SW480 (cell line): ENCODE data around the gene RRAS2.
"Not testable (repeated sequence)": the region's sequence is repeated elsewhere in the genome, so short reads cannot be mapped to it uniquely, and the experiment has no call there.

Source experiments
- DNase-seq: peaks from one replicate; pipeline ENCODE4 v3.0.0-alpha.2; 2016; ENCODE audit warnings: low spot score

Gene RRAS2

DNA sequence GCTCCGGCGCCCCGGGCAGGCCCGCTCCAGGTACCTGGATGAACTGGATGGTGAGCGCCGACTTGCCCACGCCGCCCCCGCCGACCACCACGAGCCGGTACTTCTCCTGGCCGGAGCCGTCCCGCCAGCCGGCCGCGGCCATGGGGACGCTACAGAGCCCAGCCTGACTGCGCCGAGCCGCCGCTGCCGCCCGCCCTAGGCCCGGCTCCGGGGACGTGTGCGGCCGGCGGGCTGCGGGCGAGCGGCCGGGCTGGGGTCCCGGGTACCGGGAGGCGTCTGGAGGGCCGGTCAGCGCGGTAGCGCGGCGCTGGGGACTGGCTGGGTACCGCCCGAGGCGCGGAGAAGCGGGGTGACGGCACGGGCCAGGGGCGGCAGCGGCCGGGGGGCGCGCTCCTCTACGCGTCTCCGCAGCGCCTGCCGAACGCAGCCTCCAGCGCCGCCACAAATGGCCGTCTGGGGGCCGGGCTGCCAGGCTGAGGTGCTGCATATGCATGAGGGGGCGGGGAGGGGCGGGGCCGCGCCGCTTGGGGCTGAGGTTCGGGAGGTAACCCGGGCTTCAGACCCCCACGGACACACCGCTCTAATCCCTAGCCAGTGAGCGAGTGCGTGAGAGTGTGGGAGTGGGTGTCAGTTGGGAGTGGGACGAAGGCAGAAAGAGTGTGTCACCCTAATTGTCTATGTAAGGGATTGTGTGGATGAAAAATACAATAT is at the start of gene RRAS2:
Gene RRAS2 (minus strand): TSS at position 455 of the 711 bp plus-strand sequence. CDS start 313 bp downstream, at position 142.
- peak; percentile 75 for DNase-seq

DNA sequence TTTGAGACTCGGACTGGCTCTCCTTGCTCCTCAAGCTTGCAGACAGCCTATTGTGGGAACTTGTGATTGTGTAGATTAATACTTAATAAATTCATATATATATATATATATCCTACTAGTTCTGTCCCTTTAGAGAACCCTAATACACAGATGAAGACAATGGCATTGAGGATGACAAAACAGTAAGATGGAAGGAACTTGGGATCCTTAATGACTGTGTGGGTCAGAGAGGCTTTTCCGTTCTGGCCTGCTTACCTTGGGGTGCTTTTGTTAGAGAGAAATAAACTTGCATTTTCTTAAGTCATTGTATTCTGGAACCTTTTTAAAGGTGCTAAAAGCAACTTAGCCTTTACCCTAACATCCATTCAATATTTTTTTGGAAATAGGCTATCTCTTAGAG is 49.6 kb upstream of the RRAS2 start:
- DNase-seq: no peak

GRCh38 chr11:14406116-14406515 is 47.1 kb upstream of the RRAS2 start:
- DNase-seq: not testable (repeated sequence)

DNA sequence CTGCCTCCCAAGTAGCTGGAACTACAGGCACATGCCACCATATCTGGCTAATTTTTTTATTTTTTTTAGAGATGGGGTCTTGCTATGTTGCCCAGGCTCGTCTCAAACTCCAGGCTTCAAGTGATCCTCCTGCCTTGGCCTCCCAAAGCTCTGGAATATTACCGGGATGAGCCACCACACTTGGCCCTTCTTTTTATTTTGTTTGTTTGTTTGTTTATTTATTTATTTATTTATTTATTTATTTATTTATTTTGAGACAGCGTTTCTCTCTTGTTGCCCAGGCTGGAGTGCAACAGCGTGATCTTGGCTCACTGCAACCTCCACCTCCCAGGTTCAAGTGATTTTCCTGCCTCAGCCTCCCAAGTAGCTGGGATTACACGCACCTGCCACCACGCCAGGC is 44.5 kb upstream of the RRAS2 start:
- DNase-seq: not testable (repeated sequence)

- DNase-seq: no peak
These were observed 40.1 kb upstream of the RRAS2 start for GRCh38 chr11:14399087-14399486.

GRCh38 chr11:14396273-14396672 is 37.3 kb upstream of the RRAS2 start:
- no peak for DNase-seq

GRCh38 chr11:14393889-14394288 is 34.9 kb upstream of the RRAS2 start:
- no peak for DNase-seq

DNA sequence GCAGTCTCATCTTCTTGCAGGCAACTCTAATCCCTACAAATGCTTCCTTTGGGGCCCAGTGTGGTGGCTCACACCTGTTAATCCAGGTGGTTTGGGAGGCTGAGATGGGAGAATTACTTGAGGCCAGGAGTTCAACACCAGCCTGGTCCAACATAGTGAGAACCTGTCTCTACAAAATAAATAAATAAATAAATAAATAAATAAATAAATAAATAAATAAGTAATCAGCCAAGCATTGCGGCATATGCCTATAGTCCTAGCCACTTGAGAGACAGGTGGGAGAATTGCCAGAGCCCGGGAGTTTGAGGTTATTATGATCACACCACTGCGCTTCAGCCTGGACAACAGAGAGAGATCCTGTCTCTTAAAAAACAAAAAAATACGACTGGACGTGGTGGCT is 34.1 kb upstream of the RRAS2 start:
- no peak for DNase-seq

DNA sequence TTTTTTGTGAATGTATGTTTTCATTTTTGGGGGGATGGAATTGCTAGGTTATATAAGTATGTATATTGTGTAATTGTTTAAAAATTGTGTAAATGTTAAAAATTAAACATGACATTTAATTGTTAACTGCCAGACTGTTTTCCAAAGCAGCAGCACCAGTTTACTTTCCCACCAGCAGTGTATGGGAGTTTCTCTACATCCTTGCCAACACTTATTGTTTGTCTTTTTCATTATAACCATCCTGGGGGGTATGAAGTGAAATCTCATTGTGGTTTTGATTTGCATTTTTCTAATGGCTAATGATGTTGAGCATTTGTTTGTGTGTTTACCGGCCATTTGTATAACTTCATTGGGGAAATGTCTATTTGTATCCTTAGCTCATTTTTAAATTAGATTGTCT is 31.7 kb upstream of the RRAS2 start:
- DNase-seq: no peak

- no peak for DNase-seq
These were observed 29.4 kb upstream of the RRAS2 start for GRCh38 chr11:14388352-14388751.

DNA sequence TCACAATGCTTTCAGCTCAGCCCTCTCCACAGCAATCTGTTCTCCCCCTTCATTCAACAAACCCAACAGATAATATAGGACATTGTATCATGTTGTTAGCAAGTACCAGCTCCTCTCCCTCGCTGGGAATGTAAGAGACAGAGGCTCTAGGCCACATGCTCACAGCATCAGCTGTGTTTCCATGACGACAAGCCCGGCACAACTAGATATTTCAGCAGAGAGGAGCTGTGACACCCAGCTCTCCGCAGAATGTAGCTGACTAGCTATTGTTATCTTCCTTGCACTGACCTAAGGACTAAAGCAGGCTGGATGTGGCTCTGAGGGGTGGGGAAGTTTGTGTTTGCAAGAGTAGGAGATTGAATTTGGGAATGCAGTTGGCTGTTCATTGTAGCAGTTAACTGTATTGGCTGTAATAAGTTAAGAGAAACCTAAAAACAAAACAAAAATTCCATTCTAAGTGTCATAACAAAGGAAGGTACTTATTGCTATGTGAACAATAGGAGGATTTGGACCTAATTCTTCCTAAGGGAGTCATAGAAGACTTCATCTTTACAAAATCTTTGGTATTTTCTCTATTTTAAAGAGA is 28.0 kb upstream of the RRAS2 start:
- no peak for DNase-seq

- no peak for DNase-seq
These were observed 27.1 kb upstream of the RRAS2 start for GRCh38 chr11:14386081-14386480.

- no peak for DNase-seq
These were observed 25.4 kb upstream of the RRAS2 start for GRCh38 chr11:14384338-14384737.

GRCh38 chr11:14381968-14382367 is 23.0 kb upstream of the RRAS2 start:
- no peak for DNase-seq

DNA sequence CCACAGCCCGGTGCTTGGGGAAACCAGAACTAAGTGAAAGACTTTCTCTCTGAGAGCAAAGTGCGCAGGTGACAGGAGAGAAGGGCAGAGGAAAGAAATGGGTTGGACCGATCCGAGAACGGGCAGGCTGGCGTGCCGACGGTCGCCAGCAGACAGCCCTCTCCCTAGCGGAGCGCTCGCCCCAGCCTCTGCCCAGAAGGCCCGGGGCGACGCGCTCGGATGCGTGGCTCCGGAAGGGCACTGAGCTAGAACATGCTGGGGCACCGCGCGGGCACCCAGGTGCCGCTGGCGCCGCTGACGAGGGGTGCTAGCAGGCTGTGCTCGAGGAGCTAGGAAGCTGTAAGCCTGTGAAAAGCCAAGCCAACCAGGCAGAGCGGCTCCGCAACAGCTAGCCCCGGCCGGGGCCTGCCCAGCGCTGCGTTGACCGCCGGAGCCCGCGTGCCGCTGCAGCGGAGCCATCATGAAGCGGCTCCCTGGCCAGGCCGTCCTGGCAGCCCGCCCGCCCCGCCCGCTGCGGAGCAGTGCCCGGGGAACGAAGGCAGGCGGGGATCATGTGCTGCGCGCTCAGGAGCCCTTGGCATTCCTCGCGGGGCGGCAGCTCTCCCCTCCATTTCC is 22.1 kb upstream of the RRAS2 start:
- DNase-seq: peak; percentile 73

DNA sequence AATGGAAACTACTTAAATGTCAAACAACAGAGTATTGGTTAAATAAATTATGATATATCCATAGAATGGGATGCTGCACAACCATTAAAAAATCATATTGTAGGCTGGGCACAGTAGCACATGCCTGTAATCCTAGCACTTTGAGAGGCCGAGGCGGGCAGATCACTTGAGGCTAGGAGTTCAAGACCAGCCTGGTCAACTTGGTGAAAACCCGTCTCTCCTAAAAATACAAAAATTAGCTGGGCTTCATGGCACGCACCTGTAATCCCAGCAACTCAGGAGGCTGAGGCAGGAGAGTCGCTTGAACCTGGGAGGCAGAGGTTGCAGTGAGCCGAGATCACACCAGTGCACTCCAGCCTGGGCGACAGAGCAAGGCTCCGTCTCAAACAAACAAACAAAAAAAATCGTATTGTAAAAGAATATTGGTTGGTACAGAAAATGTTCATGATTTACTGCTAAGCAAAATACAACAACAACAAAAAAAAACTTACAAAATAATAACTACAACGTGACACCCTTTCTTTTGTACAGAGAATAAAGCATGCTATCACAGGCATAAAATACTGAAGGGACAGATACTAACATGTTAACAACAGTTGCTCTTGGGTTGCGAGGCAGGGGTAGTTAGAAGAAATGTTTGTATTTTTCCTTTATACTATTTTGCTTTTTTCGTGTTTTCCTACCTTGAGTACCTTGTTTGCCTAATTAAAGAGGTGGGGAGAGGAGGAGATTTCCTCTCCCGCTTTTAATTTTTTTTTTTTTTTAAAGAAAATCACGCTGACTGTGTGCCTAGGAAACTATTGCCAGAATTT is 21.3 kb upstream of the RRAS2 start:
- DNase-seq: no peak

- DNase-seq: no peak
These were observed 19.2 kb upstream of the RRAS2 start for GRCh38 chr11:14378171-14378570.

GRCh38 chr11:14376920-14377319 is 17.9 kb upstream of the RRAS2 start:
- no peak for DNase-seq

- DNase-seq: no peak
These were observed 16.2 kb upstream of the RRAS2 start for GRCh38 chr11:14374922-14375830.

- DNase-seq: no peak
These were observed 15.1 kb upstream of the RRAS2 start for GRCh38 chr11:14373941-14374646.

DNA sequence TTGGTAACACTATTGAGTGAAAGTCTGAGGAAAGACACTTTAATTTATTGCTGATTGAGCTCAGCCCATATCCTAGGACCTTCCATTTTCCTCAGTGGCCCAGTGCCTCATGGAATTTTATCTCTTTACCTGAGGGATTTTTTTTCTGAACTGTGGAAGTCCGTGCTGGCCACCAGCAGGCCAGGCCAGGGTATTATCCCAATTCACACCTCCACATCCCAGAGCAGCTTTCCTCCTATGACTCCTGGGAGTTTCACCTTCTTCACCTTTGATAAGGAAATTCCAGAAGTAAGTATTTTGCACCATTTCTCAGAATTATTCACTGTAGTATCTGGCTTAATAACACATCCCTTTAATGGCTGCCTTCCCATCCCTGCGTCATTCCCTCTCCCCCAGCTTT is 13.0 kb upstream of the RRAS2 start:
- no peak for DNase-seq
